ENCODE results near the gene PFDN2.
A peak's percentile ranks its signal among the peaks of the same experiment; 100 is the strongest.
"Not testable (repeated sequence)": the region's sequence is repeated elsewhere in the genome, so short reads cannot be mapped to it uniquely, and the experiment has no call there.

The PFDN2 gene

DNA sequence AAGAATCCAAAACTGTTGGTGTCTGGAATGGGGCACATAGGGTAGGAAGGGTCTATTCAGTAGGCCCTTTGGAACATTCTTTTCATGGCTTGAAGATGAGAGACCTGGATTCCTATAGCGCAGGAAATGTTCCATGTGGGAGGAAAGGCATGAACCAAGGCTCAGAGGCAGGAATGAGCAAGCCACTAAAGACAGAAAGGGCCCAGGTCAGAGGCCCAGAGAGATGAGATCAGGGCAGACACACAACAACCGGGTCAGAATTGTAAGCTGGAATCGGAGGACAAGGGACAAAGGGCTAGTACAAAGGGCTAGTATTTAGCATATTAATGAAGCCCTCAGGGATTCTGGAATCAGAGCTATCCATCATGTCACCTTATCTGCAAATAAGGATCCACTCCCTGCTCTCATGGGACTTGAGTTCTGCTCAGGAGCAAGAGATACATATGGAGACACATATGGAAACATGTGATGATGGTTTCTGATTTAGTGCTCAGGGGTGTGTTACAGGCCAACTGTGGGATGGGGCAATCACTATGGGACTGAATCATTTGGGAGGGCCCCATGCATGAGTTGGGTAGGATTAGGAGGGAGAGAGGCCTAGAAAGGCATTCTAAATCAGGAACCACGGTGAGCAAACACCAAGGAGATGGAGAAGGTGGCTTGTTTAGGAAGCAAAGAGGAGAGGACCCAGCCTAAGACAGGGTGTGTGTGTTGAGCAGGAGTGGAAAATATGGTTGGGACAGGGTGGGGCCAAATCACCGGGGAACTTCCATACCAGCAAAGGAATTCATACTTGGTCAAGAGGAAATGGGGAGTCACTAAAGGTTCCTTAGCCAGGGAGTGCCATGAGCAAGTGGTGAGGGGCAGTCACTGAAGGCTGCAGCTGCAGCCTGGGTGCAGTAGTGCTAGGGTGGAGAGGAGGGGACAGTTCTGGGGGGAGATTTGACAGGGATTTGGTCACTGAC lies 37.1 kb downstream of the PFDN2 start:
- DNase-seq = no peak

DNA sequence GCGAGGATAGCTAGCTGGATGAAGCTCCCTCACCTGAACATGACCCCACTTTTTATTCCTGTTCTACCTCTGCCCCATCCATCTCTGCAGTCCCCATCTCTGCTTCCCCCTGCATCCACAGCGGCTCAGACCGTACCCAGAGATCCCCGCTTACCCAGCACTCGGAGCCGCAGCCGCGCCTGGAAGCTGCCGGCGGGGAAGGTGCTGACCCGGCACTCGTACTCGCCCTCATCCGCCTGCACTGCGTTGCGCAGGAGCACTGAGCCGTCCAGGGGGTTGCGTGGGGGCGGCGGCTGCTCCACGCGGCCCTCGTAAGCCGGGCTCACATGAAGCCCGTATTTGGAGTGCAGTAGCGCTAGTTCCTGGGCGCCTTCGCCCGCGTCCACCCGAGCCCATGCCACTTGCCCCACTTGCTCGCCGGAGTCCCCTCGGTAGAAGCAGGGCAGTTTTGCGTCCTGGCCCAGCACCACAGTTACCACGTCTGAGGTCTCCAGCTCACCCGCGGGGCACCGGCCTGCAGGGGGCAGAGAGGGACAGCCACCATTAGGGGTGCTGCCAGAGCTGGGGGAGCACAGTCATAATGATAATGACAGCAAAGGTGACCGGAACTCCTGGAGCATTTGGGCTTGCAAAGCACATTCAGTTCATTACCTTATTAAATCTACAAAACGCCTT lies 38.3 kb downstream of the PFDN2 start:
- DNase-seq = no peak

DNA sequence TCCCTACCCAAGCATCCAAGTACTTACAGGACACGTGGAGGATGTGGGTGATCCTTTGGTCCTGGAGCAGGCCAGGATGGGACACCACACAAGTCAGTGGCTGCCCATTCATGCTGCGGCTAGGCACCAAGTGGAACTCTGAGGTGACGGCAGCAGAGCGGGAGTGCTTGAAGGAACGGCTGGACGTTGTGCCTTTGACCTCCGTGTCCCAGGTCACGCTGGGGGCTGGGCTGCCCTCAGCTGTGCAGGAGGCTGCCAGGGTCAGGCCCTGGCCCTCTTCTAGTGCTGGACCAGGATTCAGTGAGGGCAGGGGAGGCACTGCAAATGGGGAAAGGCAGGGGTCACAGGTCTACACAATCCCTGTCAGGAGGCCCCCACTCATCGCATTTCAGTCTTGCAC lies 40.4 kb downstream of the PFDN2 start:
- no peak for DNase-seq

DNA sequence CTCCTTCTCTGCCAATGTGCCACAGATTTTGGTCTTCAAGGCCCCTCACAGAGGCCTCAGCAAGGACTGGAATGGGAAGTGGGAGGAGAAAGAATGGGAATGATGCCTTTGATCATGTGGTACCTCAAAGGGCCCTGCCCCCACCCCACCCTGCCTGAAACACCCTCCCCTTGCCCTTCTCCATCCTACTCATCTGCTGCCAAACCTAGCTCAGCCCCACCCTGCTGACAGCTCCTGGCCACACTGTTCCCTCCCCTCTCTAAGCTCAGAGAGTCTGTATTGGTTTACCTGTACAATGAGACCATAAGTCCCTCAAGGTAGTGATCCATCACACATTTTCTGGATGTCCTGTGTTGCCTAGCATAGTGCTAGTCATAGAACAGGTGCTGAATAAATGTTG lies 41.4 kb downstream of the PFDN2 start:
- no peak for DNase-seq

DNA sequence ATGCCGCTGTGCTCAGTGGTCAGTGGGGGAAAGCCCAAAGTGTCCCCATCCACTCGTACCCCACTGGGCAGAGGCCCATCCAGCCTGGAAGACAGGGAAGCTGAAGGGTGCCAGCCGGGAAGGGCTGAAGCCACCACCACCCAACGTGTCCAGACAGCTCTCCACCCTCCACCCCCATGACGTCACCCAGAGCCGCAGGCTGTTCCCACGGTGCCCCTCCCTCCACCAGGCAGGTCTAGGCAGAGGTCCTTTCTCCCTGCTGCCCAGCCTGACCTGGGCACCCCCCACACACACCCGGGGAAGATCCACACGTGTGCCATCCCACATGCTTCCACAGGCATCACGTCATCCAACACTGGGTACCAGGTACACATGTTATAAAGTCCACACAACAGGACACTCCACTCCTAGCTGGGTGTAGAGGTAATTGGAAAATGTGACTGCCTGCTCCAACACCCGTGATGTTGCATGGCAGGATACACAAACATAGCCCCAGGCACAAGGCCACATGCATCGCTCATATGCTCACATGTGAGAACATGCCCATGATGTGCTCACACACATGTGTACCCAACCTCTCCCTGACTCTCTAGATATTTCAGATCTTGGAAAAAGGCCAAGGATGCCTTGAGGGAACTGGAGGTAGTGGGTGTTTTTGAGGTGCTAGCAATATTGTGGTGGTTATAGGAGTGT lies 43.0 kb downstream of the PFDN2 start:
- no peak for DNase-seq

DNA sequence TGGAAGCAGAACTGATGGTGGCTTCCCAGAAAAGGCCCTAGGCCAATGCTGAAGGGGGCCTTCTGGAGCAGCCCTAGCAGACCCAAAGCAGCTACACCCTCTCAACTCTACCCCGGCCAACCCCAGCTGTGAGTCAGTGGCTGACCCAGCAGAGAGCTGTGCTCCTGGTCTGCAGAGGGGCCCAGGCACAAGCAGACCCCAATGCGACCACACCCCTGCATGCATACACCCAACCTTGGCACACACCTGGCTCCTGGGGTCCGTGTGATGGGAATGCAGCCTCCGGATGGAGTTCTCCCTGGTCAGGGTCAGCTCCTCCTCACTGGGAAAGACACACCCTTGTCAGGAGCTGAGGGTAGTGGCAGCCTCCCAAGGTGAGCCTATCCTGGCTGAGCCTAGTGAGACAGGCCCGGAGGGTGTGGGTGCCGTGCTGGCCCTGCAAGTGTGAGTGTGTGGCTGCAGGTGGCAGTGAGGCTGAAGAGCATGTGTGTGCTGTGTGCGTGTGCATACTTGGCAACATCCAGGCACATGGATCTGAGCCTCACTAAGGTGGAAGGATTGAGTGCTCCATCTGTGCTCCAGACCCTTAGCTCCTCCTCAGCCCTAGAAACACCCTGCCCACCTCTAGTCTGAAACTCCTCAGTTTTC lies 44.2 kb downstream of the PFDN2 start:
- no peak for DNase-seq

GRCh38 chr1:161072751-161073449 lies 44.9 kb downstream of the PFDN2 start:
- DNase-seq = no peak

DNA sequence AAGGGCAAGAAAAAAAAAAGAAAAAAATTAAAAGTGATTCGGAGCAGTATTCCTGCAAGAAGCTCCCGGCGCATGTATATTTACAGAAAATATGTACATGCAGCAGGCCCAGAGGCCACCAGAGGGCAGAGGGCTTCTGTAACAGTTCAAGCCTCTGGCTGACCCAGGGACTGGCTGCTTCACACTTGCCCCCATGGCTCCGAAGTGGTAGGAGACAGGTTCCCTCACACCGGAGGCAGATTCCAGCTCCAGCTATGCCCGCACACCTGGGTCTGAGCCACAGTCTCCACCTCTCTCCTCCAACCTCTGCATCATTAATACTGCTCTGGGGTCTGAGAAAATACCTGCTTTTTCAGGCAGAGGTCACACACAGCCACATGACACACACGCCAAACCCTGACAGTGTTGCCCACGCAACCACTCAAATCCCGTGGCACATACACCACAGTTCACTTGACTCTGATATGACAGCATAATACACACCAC lies 45.9 kb downstream of the PFDN2 start:
- DNase-seq = peak; percentile 64

GRCh38 chr1:161070761-161071160 lies 47.1 kb downstream of the PFDN2 start:
- DNase-seq = no peak

DNA sequence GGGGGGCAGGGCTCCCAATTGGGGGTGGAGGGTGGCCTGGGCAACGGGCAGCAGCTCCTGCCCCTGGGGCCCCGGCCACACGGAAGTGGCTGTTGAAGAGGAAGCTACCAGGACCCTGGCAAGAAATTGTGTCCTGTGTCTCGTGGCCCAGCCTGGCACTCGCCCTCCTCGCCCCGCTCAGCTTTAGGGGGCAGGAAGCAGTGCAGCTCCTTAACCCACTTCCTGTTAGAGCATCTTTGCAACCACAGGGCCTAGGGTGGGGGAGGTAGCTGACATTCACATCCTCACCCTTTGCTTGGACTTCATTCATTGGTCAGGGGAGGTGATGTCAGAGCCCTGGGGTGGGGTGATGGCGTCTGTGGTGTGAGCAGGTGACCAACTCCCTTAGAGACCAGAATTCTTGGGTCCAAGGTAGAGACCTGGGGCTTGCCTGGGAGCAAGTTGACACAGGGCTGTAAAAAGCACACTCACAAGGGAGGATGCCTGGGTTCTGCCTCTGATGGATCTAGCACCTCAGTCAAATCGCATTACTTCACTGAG lies 48.0 kb downstream of the PFDN2 start, which contains the start of gene ARHGAP30:
ARHGAP30 (minus strand) TSS at position 161 of the 540 bp plus-strand sequence. CDS start 267 bp downstream, outside the sequence.
- DNase-seq = peak; percentile 89

DNA sequence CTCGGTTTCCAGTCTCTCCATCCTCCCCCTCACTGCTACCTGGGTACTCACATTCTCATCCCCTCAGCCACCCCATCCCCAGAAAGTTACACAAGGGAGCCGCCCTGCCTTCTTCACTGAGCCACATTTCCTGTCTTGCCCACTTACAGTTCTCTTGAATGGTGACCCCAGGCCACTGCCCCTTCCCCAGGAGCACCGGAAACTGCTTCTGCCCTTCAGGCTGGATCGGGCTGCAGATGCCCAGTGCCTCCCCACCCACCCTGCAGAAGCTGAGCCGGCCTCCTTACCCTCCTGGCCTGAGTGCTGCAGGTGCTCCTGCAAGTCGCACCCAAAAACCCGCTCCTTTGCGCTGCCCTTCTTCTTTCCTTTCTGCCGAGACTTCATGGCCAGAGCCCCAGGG lies 48.6 kb downstream of the PFDN2 start:
- no peak for DNase-seq

DNA sequence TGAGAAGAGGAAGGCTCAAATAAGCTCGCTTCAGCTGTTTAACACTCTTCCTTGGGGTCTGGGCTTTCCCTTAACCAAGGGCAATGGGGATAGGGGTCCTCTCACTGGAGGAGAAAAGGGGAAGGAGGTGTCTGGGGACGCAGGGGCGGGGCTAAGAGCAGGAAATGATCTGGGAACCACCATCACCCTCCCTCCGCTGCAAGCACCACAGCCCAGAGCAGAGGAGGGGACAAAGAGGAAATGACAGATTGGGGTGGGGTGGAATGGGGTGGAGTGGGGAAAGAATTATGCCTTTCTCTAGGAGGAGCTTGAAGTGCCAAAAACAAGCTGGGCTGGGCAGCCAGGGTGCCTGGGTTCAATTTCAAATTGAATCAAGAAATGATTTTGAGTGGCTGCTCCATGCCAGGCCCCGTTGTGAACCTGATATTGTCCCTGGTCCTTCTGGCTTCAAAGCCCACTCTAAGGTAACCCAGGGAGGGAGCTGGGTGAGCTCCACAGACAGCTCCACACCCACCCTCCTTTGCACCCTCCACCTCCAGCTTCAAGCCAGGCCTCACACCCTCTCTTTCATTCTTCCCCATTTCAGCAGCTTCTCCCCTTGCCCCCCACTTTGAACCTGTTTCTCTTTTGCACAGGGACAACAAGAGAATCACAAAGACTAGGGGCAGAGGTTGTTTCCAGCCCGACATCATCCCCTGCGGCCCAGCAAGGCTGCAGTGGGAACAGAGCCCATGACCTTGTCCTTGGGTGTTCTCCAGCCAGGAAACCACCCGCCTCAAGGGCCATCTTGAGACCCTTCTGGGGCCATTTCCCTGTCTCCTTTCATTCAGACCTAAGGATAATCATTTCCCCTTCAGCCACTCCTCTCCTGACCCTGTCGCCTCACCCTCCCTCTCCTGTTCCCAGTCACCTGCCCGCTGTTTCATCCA lies 49.3 kb downstream of the PFDN2 start:
- peak; percentile 90 for DNase-seq

DNA sequence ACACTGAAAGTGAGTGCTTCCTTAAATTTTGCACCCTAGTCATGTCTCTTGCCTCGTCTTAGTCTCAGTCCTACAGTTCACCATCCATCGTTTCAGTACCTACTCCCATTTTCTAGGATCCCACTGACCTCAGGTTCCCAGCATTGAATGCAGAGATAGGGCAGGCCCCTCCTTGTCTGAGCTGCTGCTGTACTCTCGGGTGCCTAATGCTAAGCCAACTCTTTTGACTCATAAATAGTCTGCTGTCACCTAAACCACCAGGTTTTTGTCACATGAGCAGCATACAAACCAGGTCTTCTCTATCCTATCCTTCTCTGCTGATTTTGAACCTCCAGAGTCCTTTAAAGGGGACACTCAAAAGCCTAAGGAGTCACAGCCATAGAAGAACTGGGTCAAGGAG lies 51.1 kb downstream of the PFDN2 start:
- DNase-seq = peak; percentile 28

DNA sequence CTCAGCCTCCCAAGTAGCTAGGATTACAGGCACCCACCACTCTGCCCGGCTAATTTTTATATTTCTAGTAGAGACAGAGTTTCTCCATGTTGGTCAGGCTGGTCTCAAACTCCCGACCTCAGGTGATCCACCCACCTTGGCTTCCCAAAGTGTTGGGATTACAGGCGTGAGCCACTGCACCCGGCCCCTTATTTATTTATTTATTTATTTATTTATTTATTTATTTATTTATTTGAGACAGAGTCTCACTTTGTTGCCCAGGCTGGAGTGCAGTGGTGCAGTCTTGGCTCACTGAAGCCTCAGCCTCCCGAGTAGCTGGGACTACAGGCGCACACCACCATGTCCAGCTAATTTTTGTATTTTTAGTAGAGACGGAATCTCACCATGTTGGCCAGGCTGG lies 52.2 kb downstream of the PFDN2 start:
- DNase-seq = not testable (repeated sequence)

DNA sequence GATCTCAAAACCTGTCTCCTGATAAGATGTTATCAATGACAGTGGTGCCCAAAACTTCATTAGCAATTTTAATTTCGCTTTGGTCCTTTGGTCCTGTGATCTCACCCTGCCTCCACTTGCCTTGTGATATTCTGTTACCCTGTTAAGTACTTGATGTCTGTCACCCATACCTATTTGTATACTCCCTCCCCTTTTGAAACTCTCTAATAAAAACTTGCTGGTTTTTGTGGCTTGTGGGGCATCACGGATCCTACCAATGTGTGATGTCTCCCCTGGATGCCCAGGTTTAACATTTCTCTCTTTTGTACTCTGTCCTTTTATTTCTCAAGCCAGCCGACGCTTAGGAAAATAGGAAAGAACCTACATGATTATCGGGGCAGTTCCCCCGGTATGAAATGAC lies 53.9 kb downstream of the PFDN2 start:
- DNase-seq = not testable (repeated sequence)

GRCh38 chr1:161061419-161061818 lies 56.4 kb downstream of the PFDN2 start:
- no peak for DNase-seq

DNA sequence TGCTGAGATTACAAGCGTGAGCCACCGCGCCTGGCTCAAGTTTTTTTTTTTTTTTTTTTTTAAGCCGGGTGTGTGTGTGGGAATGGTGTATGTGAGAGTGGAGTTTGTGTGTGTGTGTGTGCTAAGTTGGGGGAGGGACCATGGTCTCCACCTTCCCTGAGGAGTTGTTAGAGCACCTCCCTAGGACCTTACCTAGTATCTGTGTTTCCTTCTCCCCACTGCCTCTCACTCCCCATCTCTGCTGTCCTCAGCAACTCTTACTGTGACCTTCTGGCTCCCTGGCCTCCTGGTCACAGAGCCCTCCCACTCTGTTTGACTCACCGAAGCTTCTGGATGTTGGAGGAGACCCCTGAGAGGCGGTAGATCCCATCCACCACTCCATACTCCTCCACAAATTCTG lies 58.5 kb downstream of the PFDN2 start:
- no peak for DNase-seq

DNA sequence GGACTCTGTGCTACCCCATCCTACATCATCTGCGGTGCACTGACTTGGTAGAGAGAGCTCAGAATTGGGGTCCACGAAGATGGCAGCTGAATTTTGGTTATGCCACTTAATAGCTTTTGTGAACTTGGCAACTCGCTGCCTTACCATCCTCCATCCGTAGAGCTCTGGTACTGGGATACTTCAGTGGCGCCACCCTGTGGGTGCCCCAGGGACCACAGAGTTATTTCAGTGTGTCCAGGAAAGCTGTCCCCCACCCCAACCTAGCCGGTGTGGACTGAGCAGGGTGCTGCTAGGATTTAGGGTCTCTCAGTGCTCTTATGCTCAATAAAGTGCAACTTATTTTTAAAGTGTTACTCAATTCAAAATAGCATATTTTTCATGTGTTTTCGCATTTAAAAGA lies 63.0 kb downstream of the PFDN2 start:
- DNase-seq = no peak

- DNase-seq = no peak
These were observed 63.6 kb downstream of the PFDN2 start for GRCh38 chr1:161054232-161054631.

DNA sequence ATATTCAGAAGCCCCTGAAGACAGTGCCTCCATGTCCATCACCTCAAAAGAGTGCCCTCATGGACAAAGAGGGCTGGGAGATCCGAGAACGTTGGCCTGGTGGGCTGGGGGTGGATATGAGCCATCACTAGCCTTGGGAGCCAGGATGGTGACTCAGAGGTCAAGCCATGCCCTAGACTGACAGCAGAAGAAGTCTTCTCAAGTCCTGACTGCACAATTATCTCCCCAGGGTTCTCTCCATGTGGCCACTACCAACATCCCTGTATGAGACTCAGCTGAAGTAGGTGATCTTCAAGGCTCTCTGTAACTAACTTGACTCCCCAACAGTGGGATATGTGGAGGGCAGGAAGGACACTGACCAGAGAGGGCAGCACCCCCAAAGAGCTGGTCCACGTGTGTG lies 64.9 kb downstream of the PFDN2 start:
- DNase-seq = no peak

DNA sequence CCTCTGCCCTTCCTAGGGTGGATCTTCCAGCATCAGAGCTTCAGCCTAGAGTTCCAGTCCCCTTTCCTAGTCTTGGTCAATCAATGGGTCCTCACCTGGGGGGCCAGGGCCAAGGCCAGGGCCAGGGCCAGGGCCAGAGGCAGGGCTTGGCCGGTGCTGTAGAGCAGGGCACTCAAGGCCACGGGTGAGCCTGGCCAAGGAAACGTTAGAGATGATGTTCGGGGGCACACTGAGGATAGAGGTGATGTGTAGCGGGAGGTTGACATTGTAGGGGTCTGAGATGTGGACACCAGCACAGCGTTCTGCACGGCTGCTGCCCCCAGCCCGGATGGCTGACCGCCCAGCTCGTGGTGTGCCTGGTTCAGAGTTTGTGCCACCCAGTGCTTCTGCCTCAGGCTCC lies 66.6 kb downstream of the PFDN2 start:
- no peak for DNase-seq
